OCI-LY1 (cell line): ENCODE results near the gene FGF16.

Experiments
- EZH2 ChIP-seq: fragments of 200-600 bp; sonication (generic), shearing (Covaris generic); IDR thresholded peaks from 2 replicates; pipeline ENCODE4 v1.8.0; 2017; ENCODE audit warnings: borderline replicate concordance, mixed run types, mild to moderate bottlenecking, antibody characterized with exemption, low read length, moderate library complexity, mixed read lengths
- TF ChIP-seq, protein P1 (sequence below): fragments of 200-600 bp; sonication (generic), shearing (Covaris generic); IDR thresholded peaks from 2 replicates; pipeline ENCODE4 v1.5.1; 2017; ENCODE audit warnings: mild to moderate bottlenecking, antibody characterized with exemption, low read length, moderate library complexity, mixed read lengths

DNA sequence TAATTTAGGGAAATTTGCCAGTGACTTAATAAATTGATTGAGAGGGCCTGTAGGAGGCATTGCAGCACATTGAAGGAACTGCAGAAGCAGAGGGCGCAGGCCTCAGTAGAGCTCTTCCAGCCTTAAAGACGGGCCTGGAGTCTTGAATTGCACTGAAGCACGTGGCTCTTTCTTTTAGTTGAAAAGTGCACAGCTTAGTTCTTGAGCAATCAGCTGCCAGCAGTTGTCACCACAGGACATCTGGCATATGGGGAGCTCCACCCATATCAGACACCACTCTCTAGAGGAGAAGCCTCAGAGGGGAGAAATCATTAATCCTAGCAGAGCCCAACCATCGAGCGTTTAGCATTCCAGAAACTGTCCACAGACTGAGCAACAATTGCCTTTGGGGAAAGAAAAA, 16.0 kb upstream of the FGF16 start:
- TF ChIP-seq, protein P1, sequence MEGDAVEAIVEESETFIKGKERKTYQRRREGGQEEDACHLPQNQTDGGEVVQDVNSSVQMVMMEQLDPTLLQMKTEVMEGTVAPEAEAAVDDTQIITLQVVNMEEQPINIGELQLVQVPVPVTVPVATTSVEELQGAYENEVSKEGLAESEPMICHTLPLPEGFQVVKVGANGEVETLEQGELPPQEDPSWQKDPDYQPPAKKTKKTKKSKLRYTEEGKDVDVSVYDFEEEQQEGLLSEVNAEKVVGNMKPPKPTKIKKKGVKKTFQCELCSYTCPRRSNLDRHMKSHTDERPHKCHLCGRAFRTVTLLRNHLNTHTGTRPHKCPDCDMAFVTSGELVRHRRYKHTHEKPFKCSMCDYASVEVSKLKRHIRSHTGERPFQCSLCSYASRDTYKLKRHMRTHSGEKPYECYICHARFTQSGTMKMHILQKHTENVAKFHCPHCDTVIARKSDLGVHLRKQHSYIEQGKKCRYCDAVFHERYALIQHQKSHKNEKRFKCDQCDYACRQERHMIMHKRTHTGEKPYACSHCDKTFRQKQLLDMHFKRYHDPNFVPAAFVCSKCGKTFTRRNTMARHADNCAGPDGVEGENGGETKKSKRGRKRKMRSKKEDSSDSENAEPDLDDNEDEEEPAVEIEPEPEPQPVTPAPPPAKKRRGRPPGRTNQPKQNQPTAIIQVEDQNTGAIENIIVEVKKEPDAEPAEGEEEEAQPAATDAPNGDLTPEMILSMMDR: no peak
- TF ChIP-seq EZH2: no peak
